Right cardiac atrium (tissue), 5 donors: ENCODE data around the gene PTPMT1. TPM values are rescaled to one million over a fixed set of nuclear protein-coding genes. Genes with fewer than 3 reads are reported as not detected.
"Not testable (repeated sequence)": the region's sequence is repeated elsewhere in the genome, so short reads cannot be mapped to it uniquely, and the experiment has no call there.

Experiments
- ATAC-seq, 2 donors: fragments of 200-7000 bp; cut with Tn5 transposase; one replicate each; pipeline versions ENCODE4 v1.8.0 to v1.9.1; 2020; ENCODE audit warnings: moderate library complexity in 2 of 2, mild to moderate bottlenecking in 1 of 2
- DNase-seq, 3 donors: peaks; one replicate each; pipeline ENCODE4 v3.0.0-alpha.2; 2020
- H3K27ac ChIP-seq: one replicate; pipeline ENCODE4 v1.5.1; 2013; ENCODE audit warnings: mild to moderate bottlenecking, low read length, control low read depth, moderate library complexity
- H3K27me3 ChIP-seq: one replicate; pipeline ENCODE4 v1.6.1; 2013; ENCODE audit not compliant: control insufficient read depth, insufficient read depth
- H3K4me1 ChIP-seq: one replicate; pipeline ENCODE4 v1.6.1; 2013; ENCODE audit warnings: low read length; ENCODE audit not compliant: control insufficient read depth, insufficient read depth
- H3K4me3 ChIP-seq: one replicate; pipeline ENCODE4 v1.5.1; 2013; ENCODE audit warnings: low read length, control low read depth
- H3K9me3 ChIP-seq: one replicate; pipeline ENCODE4 v1.6.1; 2013; ENCODE audit warnings: low read length; ENCODE audit not compliant: control insufficient read depth
- WGBS: extraction: QIAGEN DNeasy Blood & Tissue Kit; methylation state at CpG from one replicate; pipeline ENCODE4 v1.1.7; 2013; 5-methylcytosine and 5-hydroxymethylcytosine counted together
- intact Hi-C, 4 donors: fragments of 100-400 bp; cut with DNase I; formaldehyde crosslinking; loops; one replicate each; pipeline versions ENCODE4 v1.11.0 to v1.14.0; 2022 to 2023
- polyA plus RNA-seq: library from polyadenylated mRNA; stranded (reverse); fragments of 200-250 nt; gene quantifications from one replicate; pipeline ENCODE4 v1.2.3, GENCODE V29; 2013
- total RNA-seq, 4 donors: library from RNA; stranded (reverse); fragmentation: NEBNext Ultra II Directional; extraction: Animal tissue kit (Norgen Biotek cat#: 25700); gene quantifications; one replicate each; pipeline ENCODE4 v1.2.1, GENCODE V29; 2021
- donor health status: healthy with polysubstance abuse.
- donor health status: DM: no; HTN: yes; CAD: no.
- donor health status: DM: no; HTN: no; CAD: no.
- donor health status: DM: no; HTN: yes; CAD: no; lungs with severe emphysema.
- donor health status: DM: yes; HTN: yes; CAD: no.

PTPMT1 gene
- total and polyA plus RNA-seq, 5 donors: 13.9 to 22.5 (median 15.5) TPM

GRCh38 chr11:47550288-47551047 is 14.9 kb upstream of the PTPMT1 start:
- H3K9me3 ChIP-seq: no peaks in the 10 kb centered on the region
- DNase-seq (no peak), ATAC-seq (no peak)
- H3K4me3 ChIP-seq: no peak overlapping the region
- 79% methylated on average over 10 of the region's 10 CpGs for WGBS
- peaks cover 5% of the 10 kb centered on the region for H3K4me1 ChIP-seq
- intact Hi-C loops: loop anchor here in 1 of 4 donors (10.0 kb wide), 1 partner anchor 86 kb away; no protein-coding TSS in a partner anchor
- H3K27ac ChIP-seq: no peak overlapping the region
- H3K27me3 ChIP-seq: no peaks in the 10 kb centered on the region

DNA sequence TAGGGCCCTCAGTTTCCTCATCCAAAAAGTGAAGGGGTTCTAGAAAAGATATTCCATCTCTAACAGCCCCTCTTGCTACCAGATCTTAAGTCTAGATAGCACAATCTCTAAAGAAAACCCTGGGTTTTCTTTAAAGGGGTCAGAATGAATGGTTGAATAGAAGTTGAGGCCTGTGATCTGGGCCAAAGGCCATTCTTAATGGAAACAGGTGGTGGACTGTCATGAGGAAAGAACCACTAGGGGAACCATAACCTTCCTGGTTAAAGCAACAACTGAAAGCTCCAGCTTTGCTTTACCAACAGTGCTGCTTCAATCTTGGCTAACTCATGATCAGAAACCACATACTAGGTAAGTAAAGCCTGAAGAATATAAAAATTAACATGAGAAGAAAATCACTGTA is 14.3 kb upstream of the PTPMT1 start:
- Histone ChIP-seq H3K27me3 (no peaks in the 10 kb centered on the region), H3K4me1 (peaks cover 5% of the 10 kb centered on the region), H3K4me3 (no peak overlapping the region), H3K27ac (no peak overlapping the region), H3K9me3 (no peaks in the 10 kb centered on the region)
- no peak for DNase-seq
- ATAC-seq: no peak
- intact Hi-C loops: loop anchor here in 1 of 4 donors (10.0 kb wide), 1 partner anchor 86 kb away; no protein-coding TSS in a partner anchor

DNA sequence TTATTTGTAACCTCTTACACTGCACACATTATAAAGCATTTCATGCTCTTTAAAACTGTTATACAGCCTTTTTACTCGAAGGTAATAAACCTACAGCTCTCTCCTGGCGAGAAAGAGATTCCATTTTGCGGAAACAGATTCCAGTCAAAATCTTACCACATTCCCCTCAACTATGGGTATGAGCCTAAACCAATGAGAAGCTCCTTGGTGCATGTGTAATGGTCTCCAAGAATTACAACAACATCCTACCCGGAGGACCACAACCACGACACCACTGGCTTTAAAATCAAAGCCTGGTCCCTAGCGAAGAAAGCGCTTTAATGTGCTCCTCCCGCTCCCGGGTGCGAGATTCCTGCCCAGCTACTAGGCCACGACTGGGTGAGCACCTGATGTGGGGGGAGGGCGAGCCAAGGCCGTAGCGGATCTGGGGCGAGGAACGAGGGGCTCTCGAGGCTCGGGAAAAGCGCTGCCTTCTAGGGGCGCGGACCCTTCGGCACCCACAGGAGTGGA is 13.3 kb upstream of the PTPMT1 start:
- intact Hi-C loops: loop anchor here in 1 of 4 donors (10.0 kb wide), 1 partner anchor 87 kb away; no protein-coding TSS in a partner anchor
- H3K4me1 ChIP-seq: peaks cover 5% of the 10 kb centered on the region
- DNase-seq (peak; percentile 36 to 71 (median 65)), ATAC-seq (peak; percentile 6 to 35)
- H3K27ac ChIP-seq: peak overlapping the region; percentile 90
- peak overlapping the region; percentile 91 for H3K4me3 ChIP-seq
- 4% methylated on average over 22 of the region's 22 CpGs for WGBS
- no peaks in the 10 kb centered on the region for H3K9me3 ChIP-seq
- no peaks in the 10 kb centered on the region for H3K27me3 ChIP-seq

GRCh38 chr11:47552566-47553405 is 12.6 kb upstream of the PTPMT1 start, which contains the start of gene CELF1:
Gene CELF1, minus strand, starts transcription at chr11:47553132. Its CDS starts 53,609 bp downstream, at chr11:47499523.
- Histone ChIP-seq H3K4me3 (peak within 1 kb of the TSS; percentile 91), H3K9me3 (no peaks in the 10 kb centered on the region), H3K27me3 (no peaks in the 10 kb centered on the region), H3K4me1 (peaks cover 5% of the 10 kb centered on the region), H3K27ac (peak within 1 kb of the TSS; percentile 90)
- ATAC-seq (peak; percentile 99), DNase-seq (peak; percentile 92 to 96 (median 96))
- under 1% methylated on average over 89 of the region's 89 CpGs for WGBS
- intact Hi-C loops: loop anchor here in 1 of 4 donors (10.0 kb wide), 1 partner anchor 88 kb away; no protein-coding TSS in a partner anchor

- Histone ChIP-seq H3K27me3 (no peaks in the 10 kb centered on the region), H3K4me3 (peak overlapping the region; percentile 91), H3K4me1 (peaks cover 5% of the 10 kb centered on the region), H3K9me3 (no peaks in the 10 kb centered on the region), H3K27ac (peak overlapping the region; percentile 43)
- DNase-seq (no peak), ATAC-seq (no peak)
- intact Hi-C loops: loop anchor here in 1 of 4 donors (10.0 kb wide), 1 partner anchor 89 kb away; no protein-coding TSS in a partner anchor
- WGBS: 6% methylated on average over 9 of the region's 9 CpGs
These were observed 12.0 kb upstream of the PTPMT1 start for GRCh38 chr11:47553406-47553743.

GRCh38 chr11:47557004-47557403 is 8.4 kb upstream of the PTPMT1 start:
- not testable (repeated sequence) for H3K4me1 ChIP-seq, H3K27ac ChIP-seq, H3K4me3 ChIP-seq, DNase-seq, ATAC-seq, H3K27me3 ChIP-seq, H3K9me3 ChIP-seq
- intact Hi-C loops: loop anchor here in 1 of 4 donors (10.0 kb wide), 1 partner anchor 92 kb away; no protein-coding TSS in a partner anchor
- WGBS: 97% methylated on average over 12 of the region's 12 CpGs

DNA sequence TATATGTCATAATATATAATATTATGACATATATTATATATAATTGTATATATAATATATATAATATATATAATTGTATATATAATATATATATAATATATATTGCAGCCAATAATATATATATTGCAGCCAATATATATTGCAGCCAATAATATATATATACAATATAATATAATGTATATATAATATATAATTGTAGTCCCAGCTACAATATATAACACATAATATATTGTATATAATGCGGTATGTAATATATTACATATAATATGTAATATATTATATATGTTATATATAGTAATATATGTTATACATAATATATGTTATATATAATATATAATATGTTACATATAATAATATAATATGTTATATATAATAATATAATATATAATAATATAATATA is 6.7 kb upstream of the PTPMT1 start:
- Histone ChIP-seq H3K4me3 (no peak overlapping the region), H3K27me3 (no peaks in the 10 kb centered on the region), H3K9me3 (no peaks in the 10 kb centered on the region), H3K4me1 (no peaks in the 10 kb centered on the region), H3K27ac (no peak overlapping the region)
- no peak for DNase-seq
- intact Hi-C loops: loop anchor here in 1 of 4 donors (10.0 kb wide), 1 partner anchor 94 kb away; no protein-coding TSS in a partner anchor
- WGBS: 97% methylated on average over 1 of the region's 1 CpG
- no peak for ATAC-seq

GRCh38 chr11:47560426-47560825 is 5.0 kb upstream of the PTPMT1 start:
- no peak overlapping the region for H3K27ac ChIP-seq
- no peaks in the 10 kb centered on the region for H3K9me3 ChIP-seq
- H3K4me3 ChIP-seq: no peak overlapping the region
- ATAC-seq: no peak
- DNase-seq: no peak
- no peaks in the 10 kb centered on the region for H3K4me1 ChIP-seq
- intact Hi-C loops: no loop called here
- WGBS: 83% methylated on average over 2 of the region's 2 CpGs
- H3K27me3 ChIP-seq: no peaks in the 10 kb centered on the region

DNA sequence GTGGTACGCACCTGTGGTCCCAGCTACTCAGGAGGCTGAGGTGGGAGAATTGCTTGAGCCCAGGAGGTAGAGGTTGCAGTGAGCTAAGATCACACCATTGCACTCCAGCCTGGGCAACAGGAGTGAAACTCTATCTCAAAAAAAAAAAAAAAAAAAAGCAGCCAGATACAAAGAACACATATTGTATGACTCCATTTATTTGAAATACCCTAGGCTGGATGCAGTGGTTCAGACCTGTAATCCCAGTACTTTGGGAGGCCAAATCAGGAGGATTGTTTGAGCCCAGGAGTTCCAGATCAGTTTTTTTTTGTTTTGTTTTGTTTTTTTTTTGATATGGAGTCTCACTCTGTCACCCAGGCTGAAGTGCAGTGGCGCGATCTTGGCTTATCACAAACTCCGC is 3.0 kb upstream of the PTPMT1 start:
- H3K9me3 ChIP-seq, ATAC-seq, H3K4me3 ChIP-seq, DNase-seq, H3K27ac ChIP-seq, H3K4me1 ChIP-seq, intact Hi-C loops, H3K27me3 ChIP-seq: not testable (repeated sequence)
- WGBS: 94% methylated on average over 4 of the region's 4 CpGs

DNA sequence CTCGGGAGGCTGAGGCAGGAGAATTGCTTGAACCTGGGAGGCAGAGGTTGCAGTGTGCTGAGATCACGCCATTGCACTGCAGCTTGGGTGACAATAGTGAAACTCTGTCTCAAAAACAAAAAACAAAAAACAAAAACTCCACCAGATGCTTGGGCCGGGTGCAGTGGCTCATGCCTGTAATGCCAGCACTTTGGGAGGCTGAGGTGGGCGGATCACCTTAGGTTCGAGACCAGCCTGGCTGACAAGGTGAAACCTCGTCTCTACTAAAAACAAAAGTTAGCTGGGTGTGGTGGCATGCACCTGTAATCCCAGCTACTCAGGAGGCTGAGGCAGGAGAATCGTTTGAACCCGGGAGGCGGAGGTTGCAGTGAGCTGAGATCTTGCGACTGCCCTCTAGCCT is 1.0 kb upstream of the PTPMT1 start:
- H3K4me3 ChIP-seq, H3K27me3 ChIP-seq, DNase-seq, H3K9me3 ChIP-seq, H3K27ac ChIP-seq, ATAC-seq, intact Hi-C loops, H3K4me1 ChIP-seq: not testable (repeated sequence)
- 97% methylated on average over 10 of the region's 10 CpGs for WGBS
